Smooth muscle cell (in vitro differentiated cells): Measurements from ENCODE around the gene GJB4. TPM values are rescaled to one million over a fixed set of nuclear protein-coding genes. Genes with fewer than 3 reads are reported as not detected.
A peak's percentile ranks its signal among the peaks of the same experiment; 100 is the strongest.

Experiments
- DNase-seq: peaks from one replicate; lab custom pipeline; 2025; ENCODE audit not compliant: unreplicated experiment; lab: John Stamatoyannopoulos, UW
- H2AFZ ChIP-seq: fragments of 200-600 bp; sonication (generic); 2 replicates; pipeline ENCODE4 v1.6.0; 2016; ENCODE audit warnings: antibody characterized with exemption, low read depth, mild to moderate bottlenecking
- H3F3A ChIP-seq: fragments of 200-600 bp; sonication (generic); 2 replicates; pipeline ENCODE4 v1.6.0; 2017; ENCODE audit warnings: antibody characterized with exemption, low read depth
- H3K27ac ChIP-seq: fragments of 200-600 bp; sonication (generic); 2 replicates; pipeline ENCODE4 v1.5.1; 2016; ENCODE audit warnings: low read depth, mild to moderate bottlenecking
- H3K27me3 ChIP-seq: fragments of 200-600 bp; sonication (generic); 2 replicates; pipeline ENCODE4 v1.6.1; 2016; ENCODE audit warnings: low read depth, mild to moderate bottlenecking
- H3K36me3 ChIP-seq: fragments of 200-600 bp; sonication (generic); 2 replicates; pipeline ENCODE4 v1.5.1; 2016; ENCODE audit warnings: low read depth
- H3K4me1 ChIP-seq: fragments of 200-600 bp; sonication (generic); 2 replicates; pipeline ENCODE4 v1.5.1; 2016; ENCODE audit warnings: low read depth
- H3K4me2 ChIP-seq: fragments of 200-600 bp; sonication (generic); 2 replicates; pipeline ENCODE4 v1.6.0; 2016; ENCODE audit warnings: mild to moderate bottlenecking
- H3K4me3 ChIP-seq: fragments of 200-600 bp; sonication (generic); 2 replicates; pipeline ENCODE4 v1.5.1; 2016; ENCODE audit warnings: mild to moderate bottlenecking
- H3K79me2 ChIP-seq: fragments of 200-600 bp; sonication (generic); 2 replicates; pipeline ENCODE4 v1.6.0; 2016; ENCODE audit warnings: low read depth, mild to moderate bottlenecking
- H3K9ac ChIP-seq: fragments of 200-600 bp; sonication (generic); 2 replicates; pipeline ENCODE4 v1.6.0; 2016; ENCODE audit warnings: low read depth
- H3K9me3 ChIP-seq: fragments of 200-600 bp; sonication (generic); replicated peaks from 2 replicates; pipeline ENCODE4 v1.5.1; 2016; ENCODE audit warnings: low read depth
- H4K20me1 ChIP-seq: fragments of 200-600 bp; sonication (generic); 2 replicates; pipeline ENCODE4 v1.6.0; 2016; ENCODE audit warnings: low read depth
- CTCF ChIP-seq: fragments of 200-600 bp; sonication (generic); IDR thresholded peaks from 2 replicates; pipeline ENCODE4 v1.5.1; 2017; ENCODE audit warnings: borderline replicate concordance, mild to moderate bottlenecking, antibody characterized with exemption; ENCODE audit not compliant: insufficient read depth, poor library complexity, severe bottlenecking
- WGBS: methylation state at CpG from one replicate; pipeline ENCODE4 v1.1.7; 2016; ENCODE audit warnings: low lambda C conversion rate; 5-methylcytosine and 5-hydroxymethylcytosine counted together
- polyA plus RNA-seq: library from polyadenylated mRNA; unstranded; fragments of >200 nt; fragmentation: Nextera tagmentation; extraction: Ambion mirVana; gene quantifications from 2 replicates; pipeline ENCODE4 v1.2.1, GENCODE V29; 2016
- total RNA-seq: library from RNA; depleted of rRNA; stranded (reverse); fragments of >200 nt; gene quantifications from 2 replicates; pipeline ENCODE4 v1.2.3, GENCODE V29; 2014

GJB4 gene
- total and polyA plus RNA-seq, 2 experiments from 2014 or later = 0.67 TPM; not detected in 1

- Histone ChIP-seq H3K4me2 (no peak within 1 kb of the TSS), H3K36me3 (no peaks in the 10 kb centered on the region), H3K4me1 (peaks cover 4% of the 10 kb centered on the region), H3K9ac (no peak within 1 kb of the TSS), H3F3A (no peaks in the 10 kb centered on the region), H3K9me3 (no peaks in the 10 kb centered on the region), H3K27me3 (no peaks in the 10 kb centered on the region), H3K4me3 (no peak within 1 kb of the TSS), H3K79me2 (no peaks in the 10 kb centered on the region), H3K27ac (peak within 1 kb of the TSS; percentile 47), H2AFZ (no peak within 1 kb of the TSS), H4K20me1 (no peaks in the 10 kb centered on the region)
- whole genome bisulfite sequencing = 64% methylated on average over 13 of the region's 13 CpGs
- no peak for DNase-seq
- TF ChIP-seq CTCF = no peak
Observed at GRCh38 chr1:34754964-34755637, 4.4 kb upstream of the GJB4 start, which contains the start of gene GJB5. TSS of gene GJB5 (plus strand) at chr1:34755047. CDS start at chr1:34757331, 2,284 bp downstream.

- TF ChIP-seq CTCF = no peak
- no peaks in the 10 kb centered on the region for H4K20me1 ChIP-seq
Observed at GRCh38 chr1:34755961-34756360, 3.6 kb upstream of the GJB4 start.

GRCh38 chr1:34757386-34757785 is 2.2 kb upstream of the GJB4 start:
- Histone ChIP-seq H3K27ac (no peak overlapping the region), H3K79me2 (no peaks in the 10 kb centered on the region), H3K4me1 (no peaks in the 10 kb centered on the region), H3K4me3 (no peak overlapping the region), H4K20me1 (no peaks in the 10 kb centered on the region), H3K36me3 (no peaks in the 10 kb centered on the region), H2AFZ (no peak overlapping the region), H3K27me3 (no peaks in the 10 kb centered on the region), H3F3A (no peaks in the 10 kb centered on the region), H3K9ac (no peak overlapping the region), H3K9me3 (no peaks in the 10 kb centered on the region), H3K4me2 (no peak overlapping the region)
- no peak for TF ChIP-seq CTCF
- no peak for DNase-seq
- 94% methylated on average over 20 of the region's 21 CpGs for WGBS

More at GRCh38 chr1:34755961-34756360, 3.6 kb upstream of the GJB4 start:
- Histone ChIP-seq H3K36me3 (no peaks in the 10 kb centered on the region), H3K9me3 (no peaks in the 10 kb centered on the region), H3K27me3 (no peaks in the 10 kb centered on the region), H3K27ac (no peak overlapping the region), H3K9ac (no peak overlapping the region), H3K79me2 (no peaks in the 10 kb centered on the region), H2AFZ (no peak overlapping the region), H3F3A (no peaks in the 10 kb centered on the region), H3K4me1 (no peaks in the 10 kb centered on the region), H3K4me2 (no peak overlapping the region), H3K4me3 (no peak overlapping the region)
- DNase-seq = no peak
- WGBS = over 99% methylated on average over 6 of the region's 6 CpGs

- no peak overlapping the region for H2AFZ ChIP-seq
- H3F3A ChIP-seq = no peaks in the 10 kb centered on the region
- H3K36me3 ChIP-seq = no peaks in the 10 kb centered on the region
- no peaks in the 10 kb centered on the region for H3K9me3 ChIP-seq
- H3K79me2 ChIP-seq = no peaks in the 10 kb centered on the region
- H3K9ac ChIP-seq = no peak overlapping the region
- no peak for DNase-seq
- 66% methylated on average over 4 of the region's 4 CpGs for WGBS
- no peak overlapping the region for H3K4me3 ChIP-seq
- H3K27me3 ChIP-seq = no peaks in the 10 kb centered on the region
- TF ChIP-seq CTCF = no peak
- H4K20me1 ChIP-seq = no peaks in the 10 kb centered on the region
- no peak overlapping the region for H3K27ac ChIP-seq
- H3K4me1 ChIP-seq = no peaks in the 10 kb centered on the region
- no peak overlapping the region for H3K4me2 ChIP-seq
Observed at GRCh38 chr1:34758751-34759150, 789 bp upstream of the GJB4 start.
